Placental pericyte (primary cell): Measurements from ENCODE around the gene LGI1. TPM values are rescaled to one million over a fixed set of nuclear protein-coding genes. Genes with fewer than 3 reads are reported as not detected.

ENCODE experiments used
- total RNA-seq: library from RNA; depleted of rRNA; stranded (reverse); fragments of >200 nt; gene quantifications from 2 replicates; pipeline ENCODE4 v1.2.3, GENCODE V29; 2012

The LGI1 gene
- total RNA-seq = not detected in 2 replicates

DNA sequence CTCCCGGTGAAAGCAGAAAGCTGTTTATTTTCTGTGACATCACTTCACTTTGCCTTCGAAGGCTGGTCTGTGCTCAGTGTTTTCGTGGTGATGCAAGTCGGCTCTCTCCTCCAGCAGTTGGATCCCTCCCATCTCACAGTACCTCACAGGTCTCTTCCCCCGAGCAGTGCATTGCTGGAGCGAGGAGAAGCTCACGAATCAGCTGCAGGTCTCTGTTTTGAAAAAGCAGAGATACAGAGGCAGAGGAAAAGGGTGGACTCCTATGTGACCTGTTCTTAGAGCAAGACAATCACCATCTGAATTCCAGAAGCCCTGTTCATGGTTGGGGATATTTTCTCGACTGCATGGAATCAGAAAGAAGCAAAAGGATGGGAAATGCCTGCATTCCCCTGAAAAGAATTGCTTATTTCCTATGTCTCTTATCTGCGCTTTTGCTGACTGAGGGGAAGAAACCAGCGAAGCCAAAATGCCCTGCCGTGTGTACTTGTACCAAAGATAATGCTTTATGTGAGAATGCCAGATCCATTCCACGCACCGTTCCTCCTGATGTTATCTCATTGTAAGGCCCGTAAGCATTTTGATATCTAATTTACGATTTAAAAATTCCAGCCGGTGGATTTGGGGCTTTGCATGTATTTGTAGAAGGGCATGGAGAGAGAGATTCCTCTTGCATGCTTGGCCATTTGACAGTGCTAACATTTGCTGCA, at the start of gene LGI1:
LGI1 (plus strand) TSS at position 136 of the 707 bp plus-strand sequence; CDS start at position 345, 209 bp downstream.

Other genes starting within 250 kb of the LGI1 start
- not detected in 2 replicates for gene FFAR4, start 191.3 kb upstream of the LGI1 start, total RNA-seq
- 0.22 TPM in 1 of 2 replicates, not detected in the other for gene RBP4, start 156.7 kb upstream of the LGI1 start, total RNA-seq
- not detected in 2 replicates for gene PDE6C, start 145.4 kb upstream of the LGI1 start, total RNA-seq
- 6.6 and 10.7 TPM in 2 replicates for gene FRA10AC1, start 55.3 kb upstream of the LGI1 start, total RNA-seq
- 1.8 and 4.0 TPM in 2 replicates for gene SLC35G1, start 136.0 kb downstream of the LGI1 start, total RNA-seq
- under 0.01 and 0.29 TPM in 2 replicates for gene PLCE1, start 236.0 kb downstream of the LGI1 start, total RNA-seq